Measurements from ENCODE around the gene VIPR2.

The VIPR2 gene

DNA sequence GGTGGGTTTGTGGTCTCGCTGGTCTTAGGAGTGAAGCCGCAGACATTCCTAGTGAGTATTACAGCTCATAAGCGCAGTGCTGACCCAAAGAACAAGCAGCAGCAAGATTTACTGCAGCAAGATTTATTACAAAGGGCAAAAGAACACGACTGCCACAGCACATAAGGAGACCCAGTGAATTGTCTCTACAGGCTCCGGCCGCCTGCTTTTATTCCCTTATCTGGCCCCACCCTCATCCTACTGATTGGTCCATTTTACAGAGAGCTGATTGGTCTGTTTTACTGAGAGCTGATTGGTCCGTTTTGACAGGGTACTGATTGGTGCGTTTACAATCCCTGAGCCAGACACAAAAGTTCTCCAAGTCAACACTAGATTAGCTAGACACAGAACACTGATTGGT lies 82.1 kb downstream of the VIPR2 start:
- DNase-seq = no peak

DNA sequence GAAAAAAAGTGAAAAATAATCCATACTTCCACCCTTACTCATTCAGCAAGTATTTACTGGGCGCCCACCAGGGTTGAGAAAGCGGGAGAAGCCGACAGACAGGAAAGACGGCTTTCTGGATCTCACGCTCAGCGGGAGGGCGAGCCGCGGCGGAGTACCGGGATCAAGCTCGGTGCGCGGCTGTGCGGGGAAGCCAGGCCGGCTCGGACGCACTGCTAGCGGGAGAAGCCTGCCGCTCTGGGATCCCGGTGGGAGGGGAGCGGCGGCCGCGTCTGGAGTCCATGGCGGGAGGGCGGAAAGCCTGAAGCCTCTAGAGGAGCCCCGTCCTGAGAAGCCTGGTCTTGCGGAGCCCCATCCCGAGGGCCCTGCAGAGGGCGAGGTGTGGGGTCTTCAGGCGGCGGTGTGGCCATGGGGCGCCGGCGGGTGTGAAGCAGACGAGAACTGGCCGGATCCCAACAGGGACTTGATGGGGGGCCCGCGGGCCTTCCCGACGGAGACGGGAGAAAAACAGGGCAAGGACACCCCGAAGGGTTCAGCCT lies 82.9 kb downstream of the VIPR2 start:
- no peak for DNase-seq

DNA sequence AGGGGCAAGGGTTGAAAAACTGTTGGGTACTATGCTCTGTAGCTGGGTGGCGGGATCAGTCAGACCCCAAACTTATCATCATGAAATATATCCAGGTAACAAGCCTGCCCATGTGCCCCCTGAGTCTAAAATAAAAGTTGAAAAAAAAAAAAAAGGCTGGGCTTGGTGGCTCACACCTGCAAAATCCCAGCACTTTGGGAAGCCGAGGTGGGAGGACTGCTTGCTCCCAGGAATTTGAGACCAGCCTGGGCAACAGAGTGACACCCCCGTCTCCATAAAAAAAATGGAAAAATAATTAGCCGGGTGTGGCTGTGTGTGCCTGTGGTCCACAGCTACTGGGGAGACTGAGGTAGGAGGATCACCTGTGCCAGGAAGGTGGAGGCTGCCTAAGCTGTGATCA lies 83.5 kb downstream of the VIPR2 start:
- DNase-seq = no peak

DNA sequence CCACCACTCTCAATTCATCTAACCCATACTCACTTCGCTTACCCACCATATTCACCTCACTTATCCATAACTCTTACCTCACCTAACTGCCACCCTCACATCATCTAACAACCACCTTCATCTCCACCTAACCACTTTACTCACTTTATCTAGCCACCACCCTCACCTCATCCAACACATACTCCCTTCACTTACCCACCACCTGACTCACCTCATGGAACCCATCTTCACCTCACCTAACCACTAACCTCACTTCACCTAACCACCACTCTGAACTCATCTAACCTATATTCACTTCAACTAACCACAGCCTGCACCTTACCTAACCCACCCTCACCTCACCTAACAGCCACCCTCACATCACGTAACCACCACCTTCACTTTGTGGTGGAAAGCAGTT lies 84.2 kb downstream of the VIPR2 start:
- DNase-seq = no peak

DNA sequence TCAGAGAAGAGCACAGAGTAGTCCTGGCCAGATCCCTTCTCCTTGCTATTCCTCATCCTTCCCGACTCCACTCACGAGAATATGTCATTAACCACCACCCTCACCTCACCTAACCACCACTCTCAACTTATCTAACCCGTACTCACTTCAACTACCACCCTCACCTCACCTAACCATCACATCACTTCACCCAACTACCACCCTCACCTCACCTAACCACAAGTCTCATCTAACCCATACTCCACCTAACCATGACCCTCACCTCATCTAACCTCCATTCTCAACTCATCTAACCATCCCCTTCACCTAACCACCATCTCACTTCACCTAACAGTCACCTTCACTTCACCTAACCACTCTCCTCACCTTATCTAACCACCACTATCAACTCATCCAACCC lies 85.0 kb downstream of the VIPR2 start:
- no peak for DNase-seq

DNA sequence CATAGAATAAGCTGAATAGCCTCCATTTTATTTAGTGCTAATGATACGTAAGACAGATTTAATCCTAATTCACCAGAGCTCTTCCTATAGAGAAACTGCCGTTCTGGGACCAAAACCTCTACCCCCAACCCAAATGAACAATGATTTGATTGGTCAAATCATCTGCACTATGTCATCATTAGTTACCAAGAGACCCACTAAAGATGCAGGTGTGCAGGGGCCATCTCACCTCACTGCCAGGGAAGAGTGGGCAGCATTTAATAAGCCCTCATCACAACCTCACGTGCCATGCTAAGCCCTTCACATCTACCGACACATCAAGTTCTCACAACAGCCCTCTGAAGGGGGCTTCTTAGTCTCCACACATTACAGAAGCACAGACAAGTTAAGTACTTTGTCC lies 87.0 kb downstream of the VIPR2 start:
- no peak for DNase-seq

DNA sequence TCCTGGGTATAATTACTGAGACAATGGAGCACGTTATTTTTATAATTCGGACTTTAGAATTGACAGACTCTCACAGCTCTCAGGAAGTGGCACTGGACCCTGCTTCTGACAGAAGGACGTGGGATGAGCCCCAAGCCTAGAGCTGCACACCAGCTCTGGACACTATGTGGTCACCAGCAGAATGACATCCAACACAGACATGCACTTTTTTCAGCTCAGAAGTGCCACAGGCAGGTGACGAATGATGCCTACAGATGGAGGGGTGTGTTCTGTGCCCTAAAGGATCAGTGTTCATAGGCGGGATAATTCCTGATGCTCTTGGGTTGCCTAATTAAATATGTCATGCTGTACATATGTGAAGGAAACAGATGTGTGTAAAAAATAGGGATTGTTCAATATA lies 87.9 kb downstream of the VIPR2 start:
- DNase-seq = peak; percentile 13

DNA sequence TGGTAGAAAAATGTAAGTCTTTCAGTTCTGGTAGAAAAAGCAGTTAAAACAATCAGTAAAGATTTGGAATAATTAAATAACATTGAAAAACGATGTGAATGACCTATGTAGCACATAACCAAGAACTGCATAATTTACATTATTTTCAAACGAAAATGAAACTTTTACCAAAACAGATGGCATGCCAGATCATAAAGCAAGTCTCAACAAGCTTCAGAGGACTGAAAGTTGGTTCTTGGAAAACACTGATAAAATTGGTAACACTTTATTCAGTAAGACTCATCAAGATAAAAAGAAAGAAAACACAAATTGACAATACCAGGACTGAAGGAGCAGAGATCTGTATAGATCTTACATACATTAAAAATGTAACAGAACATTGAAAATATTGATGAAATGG lies 92.8 kb downstream of the VIPR2 start:
- DNase-seq = no peak

DNA sequence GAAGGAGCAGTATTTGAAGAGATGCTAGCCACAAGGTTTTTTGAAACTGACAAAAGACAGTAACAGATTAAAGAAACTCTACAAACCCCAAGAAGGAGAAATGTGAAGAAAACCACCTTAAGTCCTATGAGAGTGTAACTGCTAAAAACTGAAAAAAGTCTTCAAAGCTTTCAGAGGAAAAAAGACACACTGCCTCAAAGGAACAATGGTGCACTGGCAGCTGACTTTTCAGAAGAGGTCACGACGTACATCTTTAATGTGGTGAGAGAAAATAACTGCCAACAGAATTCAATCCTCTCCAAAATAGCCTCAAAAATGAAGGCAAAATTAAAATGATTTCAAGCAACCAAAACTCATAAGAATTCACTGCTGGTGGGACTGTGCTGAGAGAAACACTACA lies 94.0 kb downstream of the VIPR2 start:
- no peak for DNase-seq

DNA sequence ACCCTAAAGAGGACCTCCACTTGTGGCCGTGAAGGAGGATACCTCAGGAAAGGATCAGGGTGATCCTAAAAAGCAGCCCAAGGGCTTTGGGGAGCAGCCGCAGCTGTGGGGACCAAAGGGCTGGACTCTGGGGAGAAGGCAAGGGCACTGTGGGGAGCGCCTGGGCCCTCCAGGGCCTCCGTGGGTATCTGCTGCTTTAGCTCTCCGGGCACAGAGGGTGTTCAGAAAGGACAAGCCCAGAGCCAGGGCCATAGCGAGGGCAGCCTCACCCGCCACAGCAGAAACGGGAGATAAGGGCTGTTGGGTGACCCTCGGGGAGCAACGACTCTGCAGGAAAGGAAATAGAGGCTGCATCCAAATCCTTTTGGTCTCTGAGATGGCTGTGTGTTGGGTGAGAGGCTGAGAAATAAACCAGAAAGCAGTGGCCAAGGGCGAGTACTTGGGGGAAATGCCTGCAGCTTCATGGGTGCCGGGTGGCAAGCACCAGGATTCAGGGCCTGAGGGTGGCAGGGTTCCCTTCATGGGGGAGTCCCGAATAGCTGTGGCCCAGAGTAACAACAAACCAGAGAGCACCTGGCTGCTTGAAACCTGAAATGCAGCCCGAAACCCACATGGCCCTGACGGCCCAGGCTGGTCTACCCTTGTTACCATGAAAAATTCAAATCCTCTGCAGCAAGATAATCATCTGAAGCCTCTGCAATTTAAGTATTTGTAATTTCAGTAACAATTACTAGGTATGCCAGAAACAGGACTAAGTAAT lies 95.2 kb downstream of the VIPR2 start:
- DNase-seq = no peak

DNA sequence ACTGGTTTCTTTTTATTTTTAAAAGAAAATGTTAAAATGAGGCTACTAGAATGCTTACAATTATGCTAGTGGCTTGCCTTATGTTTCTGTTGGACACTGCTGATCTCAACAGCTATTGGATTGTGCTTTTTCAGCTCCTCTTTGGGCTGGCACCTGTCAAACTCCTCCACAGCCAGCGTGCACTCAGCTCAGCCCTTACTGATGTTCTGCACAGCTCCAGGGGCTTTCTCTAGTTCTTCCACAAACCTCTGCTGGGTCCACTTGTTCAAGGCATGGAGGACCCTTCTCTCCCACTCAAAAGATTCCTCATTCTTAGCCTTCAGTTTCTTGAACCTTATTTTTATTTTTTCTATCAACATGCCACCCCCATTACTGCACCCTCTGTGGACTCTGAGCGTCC lies 96.0 kb downstream of the VIPR2 start:
- DNase-seq = no peak

DNA sequence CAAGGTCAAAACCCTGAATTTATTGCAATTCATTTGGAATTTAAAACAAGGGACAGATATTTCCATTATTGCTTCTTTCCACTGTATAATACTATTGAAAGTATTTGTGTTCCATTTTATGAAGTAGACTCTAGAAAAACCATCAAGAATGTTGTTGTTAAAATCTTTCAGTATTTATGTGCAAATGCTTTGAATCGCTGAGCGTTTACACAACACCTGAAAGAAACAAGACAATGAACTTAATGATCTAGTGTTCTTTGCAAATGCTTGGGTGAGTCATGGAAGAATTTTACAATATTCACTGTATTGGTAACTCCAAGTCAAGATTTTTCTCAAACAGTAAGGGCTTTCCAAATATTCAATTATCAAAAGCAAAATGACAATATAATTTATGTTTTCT lies 97.1 kb downstream of the VIPR2 start:
- DNase-seq = no peak

DNA sequence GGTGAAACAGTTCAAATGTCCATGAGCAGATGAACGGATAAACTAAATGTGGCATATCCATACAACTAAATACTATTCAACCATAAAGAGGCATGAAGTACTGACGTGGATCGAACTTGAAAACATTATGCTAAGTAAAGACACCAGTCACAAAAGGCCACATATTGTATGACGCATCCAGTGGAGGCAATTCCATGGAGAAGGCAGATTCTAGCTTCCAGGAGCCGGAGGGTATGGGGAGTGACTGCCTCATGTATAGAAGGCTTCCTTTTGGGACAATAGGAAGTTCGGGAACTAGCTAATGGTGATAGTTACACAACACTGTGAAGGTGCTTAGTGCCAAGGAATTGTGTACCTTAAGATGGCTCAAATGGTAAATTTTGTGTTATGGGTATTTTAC lies 98.4 kb downstream of the VIPR2 start:
- no peak for DNase-seq

DNA sequence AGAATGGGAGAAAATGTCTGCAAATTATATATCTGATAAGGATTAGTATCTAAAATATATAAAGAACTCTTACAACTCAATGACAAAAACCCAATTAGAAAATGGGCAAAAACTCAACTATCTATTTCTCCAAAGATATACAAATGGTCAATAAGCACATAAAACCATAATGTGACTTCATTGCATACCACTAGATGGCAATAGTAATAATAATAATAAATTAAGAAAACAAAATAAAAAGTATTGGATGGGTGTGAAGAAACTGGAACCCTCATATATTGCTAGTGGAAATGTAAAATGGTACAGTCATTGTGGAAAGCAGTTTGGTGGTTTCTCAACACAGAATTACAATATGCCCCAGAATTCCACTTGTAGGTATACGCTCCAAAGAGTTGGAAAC lies 98.8 kb downstream of the VIPR2 start:
- DNase-seq = no peak

DNA sequence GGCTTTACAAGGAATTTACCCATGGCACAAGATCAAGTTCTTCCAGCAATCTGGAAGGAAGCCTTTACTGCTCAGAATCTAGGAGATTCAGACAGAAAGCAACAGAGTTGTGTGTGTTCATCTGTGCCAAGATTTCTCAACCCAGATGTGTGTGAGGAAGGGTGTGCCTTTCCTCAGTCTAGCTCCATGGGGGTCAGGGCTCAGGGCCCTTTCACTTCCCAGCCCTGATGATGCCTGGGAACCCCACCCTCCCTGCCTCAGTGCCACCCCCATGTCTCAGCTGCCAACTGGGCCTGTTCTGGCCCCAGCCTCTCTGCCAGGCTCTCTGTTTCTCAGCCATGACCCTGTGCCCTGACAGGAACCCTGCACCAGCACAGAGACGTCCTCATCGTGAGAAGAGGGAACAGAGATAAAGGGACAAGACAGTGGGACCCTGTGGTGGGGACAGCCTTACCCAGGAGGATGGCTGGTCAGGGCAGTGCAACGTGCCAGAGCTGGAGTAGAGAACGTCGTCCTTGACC lies 102.0 kb downstream of the VIPR2 start:
- DNase-seq = no peak

DNA sequence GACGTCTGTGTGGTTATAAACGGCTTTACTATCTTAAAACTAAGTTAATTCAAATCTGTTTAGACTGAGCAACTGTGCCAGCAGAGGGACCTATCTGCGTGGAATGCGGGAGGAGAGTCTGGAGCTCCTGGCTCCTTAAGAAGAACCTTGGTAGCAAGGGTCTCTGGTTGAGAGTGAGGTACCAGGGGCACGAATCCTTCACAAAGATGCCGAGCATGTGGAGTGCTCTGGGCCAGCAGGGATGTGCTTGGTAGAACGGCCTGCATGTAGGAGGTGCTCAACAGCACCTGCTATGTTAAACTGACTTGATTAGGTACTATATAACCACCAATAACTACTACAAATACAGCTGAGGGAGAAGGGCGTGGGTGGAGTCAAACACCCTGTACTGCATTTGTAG lies 102.6 kb downstream of the VIPR2 start:
- no peak for DNase-seq

DNA sequence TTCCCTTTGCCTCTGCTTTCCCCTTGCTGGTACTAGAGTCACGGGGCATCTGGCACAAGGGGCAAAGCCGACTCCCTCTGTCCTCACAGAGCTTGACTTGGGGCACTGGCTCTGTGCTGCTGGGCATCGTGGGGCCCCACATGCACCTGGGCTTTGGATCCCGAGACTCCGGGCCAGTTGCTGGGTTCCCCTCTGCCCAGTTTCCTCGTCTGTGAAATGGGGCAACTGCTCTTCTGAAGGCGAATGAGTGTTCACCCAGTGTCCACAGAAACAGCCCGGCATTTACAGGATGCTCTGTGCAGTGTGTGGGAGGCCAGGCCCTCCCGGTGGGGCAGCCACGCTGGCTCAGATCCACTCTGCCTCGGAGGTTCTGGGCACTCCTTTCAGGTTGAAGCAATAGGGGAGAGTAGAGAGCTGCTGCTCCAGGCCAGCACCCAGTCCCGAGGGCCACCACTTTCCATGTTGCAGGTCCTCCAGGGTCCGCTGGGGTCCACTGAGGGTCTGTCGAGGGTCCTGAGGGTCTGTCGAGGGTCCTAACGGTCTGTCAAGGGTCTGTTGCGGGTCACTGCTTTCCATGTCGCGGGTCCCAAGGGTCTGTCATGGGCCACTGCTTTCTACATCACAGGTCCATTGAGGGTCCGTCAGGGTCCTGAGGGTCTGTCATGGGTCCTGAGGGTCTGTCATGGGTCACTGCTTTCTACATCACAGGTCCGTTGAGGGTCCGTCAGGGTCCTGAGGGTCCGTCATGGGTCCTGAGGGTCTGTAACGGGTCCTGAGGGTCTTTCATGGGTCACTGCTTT lies 103.6 kb downstream of the VIPR2 start:
- DNase-seq = no peak

DNA sequence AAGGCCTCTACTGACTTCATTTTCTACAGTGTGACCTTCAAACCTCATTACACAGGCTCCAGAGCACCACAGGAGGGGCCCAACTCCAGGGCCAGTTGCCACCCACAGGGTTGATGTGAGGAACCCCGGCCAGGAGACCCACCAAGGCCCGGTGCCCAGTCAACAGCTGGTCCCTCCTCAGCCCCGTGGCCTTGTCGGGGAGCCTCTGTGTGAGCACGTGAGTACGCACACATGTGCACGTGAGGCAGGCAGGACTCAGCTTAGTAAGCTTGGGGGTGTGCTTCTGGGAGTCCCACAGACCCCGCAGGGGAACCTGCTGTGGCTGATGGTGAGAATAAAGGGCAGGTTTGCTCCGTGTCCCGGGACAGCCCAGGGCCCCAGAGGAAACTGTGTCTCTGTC lies 104.5 kb downstream of the VIPR2 start:
- DNase-seq = no peak

DNA sequence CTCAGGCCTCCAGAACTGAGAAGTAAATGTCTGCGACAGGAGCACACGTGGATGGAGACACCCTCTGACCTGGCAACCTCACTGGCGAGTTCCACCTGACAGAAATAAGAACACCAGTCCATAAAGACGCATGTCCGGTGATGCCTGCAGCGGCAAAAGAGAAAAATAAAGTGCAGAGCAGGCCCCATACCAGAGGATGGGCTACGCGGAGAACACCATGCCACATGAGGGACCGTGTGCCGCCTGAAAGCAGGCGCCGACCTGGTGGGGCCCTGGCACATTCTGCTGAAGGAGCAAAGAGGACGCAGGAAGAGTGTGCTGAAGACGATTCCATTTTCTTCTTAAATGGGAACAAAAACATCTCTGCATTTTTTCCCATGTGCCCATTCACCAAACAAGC lies 105.0 kb downstream of the VIPR2 start:
- DNase-seq = no peak

DNA sequence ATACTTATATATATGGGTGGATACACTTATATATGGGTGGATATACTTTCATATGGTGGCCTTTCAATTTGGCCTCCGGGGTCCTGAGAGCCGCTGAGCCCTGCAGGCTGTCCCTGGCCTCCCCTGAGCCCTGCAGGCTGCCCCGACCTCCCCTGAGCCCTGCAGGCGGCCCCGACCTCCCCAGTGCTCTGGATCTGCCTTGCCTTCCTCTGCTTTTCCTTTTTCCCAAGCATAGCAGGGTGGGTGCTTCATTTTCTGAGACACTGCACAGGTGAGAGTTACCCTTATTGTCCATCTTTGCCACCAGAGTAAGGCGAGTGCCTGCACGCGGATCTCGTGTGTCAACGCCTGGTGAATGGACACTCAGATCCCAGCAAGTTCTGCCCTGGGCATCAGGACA lies 106.6 kb downstream of the VIPR2 start:
- no peak for DNase-seq

DNA sequence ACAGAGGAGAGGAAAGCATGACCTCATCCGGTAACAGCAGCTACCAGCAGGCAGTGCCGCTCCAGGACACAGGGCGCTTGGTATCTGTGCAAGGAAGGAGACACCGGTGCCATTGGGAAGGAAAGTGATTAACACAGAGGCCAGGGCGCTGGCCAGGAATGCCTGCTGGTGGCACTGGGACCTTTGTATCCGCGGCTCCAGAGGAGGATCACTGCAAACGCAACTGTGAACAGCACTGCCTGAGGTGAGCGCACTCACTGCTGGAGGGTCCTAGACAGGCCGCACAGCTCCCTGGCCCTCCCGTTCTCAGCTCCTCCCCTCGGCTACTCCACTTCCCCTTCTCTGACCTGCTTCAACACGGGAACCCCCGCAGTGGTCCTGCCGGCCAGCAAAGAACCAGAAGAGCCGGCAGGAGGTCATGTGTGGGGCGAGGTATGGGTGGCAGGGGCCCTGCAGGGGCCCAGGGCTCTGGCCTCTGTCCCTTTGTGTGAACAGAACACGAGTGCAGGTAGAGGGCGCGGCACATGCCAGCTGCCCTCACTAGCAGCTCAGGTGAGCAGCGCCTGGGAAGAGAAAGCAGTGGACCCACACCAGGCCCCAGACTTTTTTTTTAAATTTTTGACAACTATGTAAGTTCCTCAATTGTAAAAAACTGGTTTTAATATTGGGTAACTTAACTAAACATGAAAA lies 107.6 kb downstream of the VIPR2 start:
- no peak for DNase-seq

DNA sequence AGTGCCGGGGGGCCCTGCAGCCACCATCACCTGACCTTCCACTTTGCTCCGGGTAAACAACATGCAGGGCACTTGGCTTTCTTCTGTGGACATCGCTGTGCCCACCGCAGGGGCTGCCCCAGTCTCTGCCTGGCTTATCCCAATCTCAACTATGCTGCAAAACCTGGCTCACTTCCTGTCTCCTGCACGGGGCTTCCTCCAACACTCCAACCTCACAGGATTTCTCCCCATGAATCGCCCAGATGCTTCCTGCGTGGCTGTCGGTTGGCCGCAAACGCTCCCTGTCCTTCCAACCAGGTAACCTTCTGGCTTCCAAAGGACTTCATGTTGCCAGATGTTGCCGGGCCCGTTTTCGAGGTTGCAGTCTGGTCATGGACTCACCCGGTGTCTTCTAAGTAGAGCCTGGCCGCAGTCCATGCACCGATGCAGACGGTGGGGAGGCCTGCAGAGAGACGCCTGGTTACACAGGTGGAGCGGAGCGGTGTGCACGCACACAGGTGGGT lies 109.0 kb downstream of the VIPR2 start:
- DNase-seq = no peak

DNA sequence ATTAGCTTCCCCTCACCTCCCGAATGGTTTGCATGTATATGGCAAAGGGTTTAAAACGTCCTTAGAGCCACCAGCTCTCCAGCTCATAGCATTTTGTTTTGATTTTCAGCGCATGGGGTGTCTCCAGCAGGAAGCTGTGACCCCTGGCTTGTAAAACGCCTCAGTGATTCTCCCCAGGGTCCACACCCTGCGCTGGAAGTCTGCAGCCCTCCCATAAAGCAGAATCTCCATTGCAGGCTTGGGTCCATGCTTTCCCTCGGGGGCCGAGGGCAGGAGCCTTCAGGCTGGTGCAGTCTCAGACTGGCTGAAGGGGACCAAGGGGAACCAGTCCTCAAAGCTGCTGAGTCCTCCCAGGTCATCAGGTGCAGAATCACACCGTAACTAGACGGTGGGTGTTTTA lies 109.7 kb downstream of the VIPR2 start:
- DNase-seq = no peak
